K562 (cell line): ENCODE data around the gene MPC1. TPM values are rescaled to one million over a fixed set of nuclear protein-coding genes. Genes with fewer than 3 reads are reported as not detected.
A peak's percentile ranks its signal among the peaks of the same experiment; 100 is the strongest.

ENCODE experiments used
- ARID4B ChIP-seq: sonication (generic); formaldehyde crosslinking; IDR thresholded peaks from 2 replicates; pipeline ENCODE4 v1.8.0; 2022; ENCODE audit warnings: mild to moderate bottlenecking, missing genetic modification reagents
- BCLAF1 ChIP-seq, 2 experiments: fragments of 450-650 bp in 1 of 2; IDR thresholded peaks; 2 replicates each; pipeline ENCODE4 v1.6.1; 2011 to 2017; ENCODE audit warnings: low read depth in 2 of 2, antibody characterized with exemption in 1 of 2, borderline replicate concordance in 1 of 2, low read length in 1 of 2, mild to moderate bottlenecking in 1 of 2, mixed read lengths in 1 of 2; ENCODE audit not compliant: control insufficient read depth in 1 of 2
- DDX20 ChIP-seq: fragments of 450-650 bp; IDR thresholded peaks from 2 replicates; pipeline ENCODE4 v1.6.1; 2016; ENCODE audit warnings: missing genetic modification characterization, low read depth, mild to moderate bottlenecking, missing compliant biosample characterization, moderate library complexity
- DEAF1 ChIP-seq: fragments of 450-650 bp; formaldehyde crosslinking; IDR thresholded peaks from 2 replicates; pipeline ENCODE4 v1.4.0; 2020; ENCODE audit warnings: mild to moderate bottlenecking, moderate library complexity
- DIDO1 ChIP-seq: fragments of 450-650 bp; IDR thresholded peaks from 2 replicates; pipeline ENCODE4 v1.6.1; 2016; ENCODE audit warnings: low read depth, missing biosample characterization, missing genetic modification characterization
- HNRNPLL ChIP-seq: fragments of 200-400 bp; formaldehyde crosslinking; IDR thresholded peaks from 2 replicates; pipeline ENCODE4 v1.6.1; 2017; ENCODE audit warnings: low read length, low read depth, mild to moderate bottlenecking; ENCODE audit not compliant: poor library complexity, severe bottlenecking
- HOXB6 ChIP-seq: fragments of 250-450 bp; sonication (Bioruptor Pico); IDR thresholded peaks from 2 replicates; pipeline ENCODE4 v1.5.1; 2022; ENCODE audit warnings: mild to moderate bottlenecking, borderline replicate concordance
- NR2F6 ChIP-seq: fragments of 450-650 bp; formaldehyde crosslinking; IDR thresholded peaks from 2 replicates; pipeline ENCODE4 v1.4.0; 2020; ENCODE audit warnings: mild to moderate bottlenecking
- PHF21A ChIP-seq: fragments of 450-650 bp; IDR thresholded peaks from 2 replicates; pipeline ENCODE4 v1.6.1; 2017; ENCODE audit warnings: low read depth, borderline replicate concordance
- POLR2A ChIP-seq: fragments of 450-650 bp; conservative IDR thresholded peaks from 2 replicates; pipeline ENCODE4 v1.6.1; 2016
- RHOXF2B ChIP-seq: fragments of 250-450 bp; sonication (Bioruptor Pico); conservative IDR thresholded peaks from 2 replicates; pipeline ENCODE4 v1.5.1; 2021
- SRSF1 ChIP-seq: fragments of 200-400 bp; formaldehyde crosslinking; IDR thresholded peaks from 2 replicates; pipeline ENCODE4 v1.6.1; 2017; ENCODE audit warnings: mild to moderate bottlenecking, low read depth, low read length, moderate library complexity
- TCF7L2 ChIP-seq: fragments of 150-350 bp; IDR thresholded peaks from 2 replicates; pipeline ENCODE4 v1.6.1; 2016; ENCODE audit warnings: low read depth, mild to moderate bottlenecking, low read length, moderate library complexity
- XRCC5 ChIP-seq: fragments of 200-400 bp; formaldehyde crosslinking; IDR thresholded peaks from 2 replicates; pipeline ENCODE4 v1.6.1; 2017; ENCODE audit warnings: low read depth, mild to moderate bottlenecking, low read length
- ZBTB33 ChIP-seq: sonication (generic); formaldehyde crosslinking; IDR thresholded peaks from 2 replicates; pipeline ENCODE4 v1.8.1; 2023; ENCODE audit warnings: mild to moderate bottlenecking, missing genetic modification reagents
- ZNF75A ChIP-seq: fragments of 450-650 bp; formaldehyde crosslinking; IDR thresholded peaks from 2 replicates; pipeline ENCODE4 v1.4.0; 2020; ENCODE audit warnings: mild to moderate bottlenecking
- polyA plus RNA-seq, 8 experiments: library from polyadenylated mRNA; depleted of rRNA in 4 of 8; stranded (reverse) in 5 of 8; unstranded in 3 of 8; fragments of >200 nt; fragmentation: Nextera tagmentation in 2 of 8; fragmentation: Illumina TruSeq in 1 of 8; extraction: Ambion mirVana in 2 of 8; extraction: Trizol in 1 of 8; gene quantifications; 2 replicates each; pipeline versions ENCODE4 v1.2.1 to v1.2.3, GENCODE V29; 2011 to 2014; ENCODE audit warnings: inconsistent platforms in 1 of 8, missing spikeins in 1 of 8
- total RNA-seq, 7 experiments: library from RNA; depleted of rRNA in 6 of 7; stranded (reverse); fragments of >200 nt in 6 of 7; fragmentation: Illumina TruSeq in 2 of 7; extraction: Trizol in 2 of 7; gene quantifications; 2 replicates each; pipeline versions ENCODE4 v1.2.1 to v1.2.3, GENCODE V29; 2011 to 2021; ENCODE audit warnings: low replicate concordance in 1 of 7

MPC1 gene
- total and polyA plus RNA-seq, 9 of the 15 experiments (the other 6 are each of a cell fraction or from before 2014, with no cell fraction given), result 78.6 to 185 (median 138) TPM

- TF ChIP-seq BCLAF1 (IDR thresholded peaks at IDR 0.05; ENCODE audit: borderline replicate concordance in 1 of 2, control insufficient read depth in 1 of 2, low read depth in 2 of 2, low read length in 1 of 2), result no peak; a peak in 1 of 4 replicates
- TF ChIP-seq XRCC5, result peak; percentile 52; the same call in 1 of the 2 replicates
- peak; percentile 63 for TF ChIP-seq HNRNPLL
- TF ChIP-seq TCF7L2, result no peak
- no peak for TF ChIP-seq ZNF75A (CRISPR knock-in tag)
- peak; percentile 53; the same call in 1 of the 2 replicates for TF ChIP-seq POLR2A
- 0 out of 2 replicates have a peak, but pooled peaks have one; percentile 65 for TF ChIP-seq ZBTB33 (CRISPR knock-in tag)
- TF ChIP-seq NR2F6 (CRISPR knock-in tag), result no peak
- TF ChIP-seq DDX20, result no peak
- TF ChIP-seq ARID4B (CRISPR knock-in tag), result peak; percentile 63; the same call in 1 of the 2 replicates
- TF ChIP-seq HOXB6 (CRISPR knock-in tag), result no peak
- no peak for TF ChIP-seq DEAF1
- TF ChIP-seq DIDO1 (tag), result no peak
- no peak for TF ChIP-seq SRSF1
- no peak for TF ChIP-seq RHOXF2B (CRISPR knock-in tag)
- no peak for TF ChIP-seq PHF21A
Measured at GRCh38 chr6:166381733-166382499, 824 bp downstream of the MPC1 start (continued).
